ENCODE results near the gene OAT.

Gene OAT

DNA sequence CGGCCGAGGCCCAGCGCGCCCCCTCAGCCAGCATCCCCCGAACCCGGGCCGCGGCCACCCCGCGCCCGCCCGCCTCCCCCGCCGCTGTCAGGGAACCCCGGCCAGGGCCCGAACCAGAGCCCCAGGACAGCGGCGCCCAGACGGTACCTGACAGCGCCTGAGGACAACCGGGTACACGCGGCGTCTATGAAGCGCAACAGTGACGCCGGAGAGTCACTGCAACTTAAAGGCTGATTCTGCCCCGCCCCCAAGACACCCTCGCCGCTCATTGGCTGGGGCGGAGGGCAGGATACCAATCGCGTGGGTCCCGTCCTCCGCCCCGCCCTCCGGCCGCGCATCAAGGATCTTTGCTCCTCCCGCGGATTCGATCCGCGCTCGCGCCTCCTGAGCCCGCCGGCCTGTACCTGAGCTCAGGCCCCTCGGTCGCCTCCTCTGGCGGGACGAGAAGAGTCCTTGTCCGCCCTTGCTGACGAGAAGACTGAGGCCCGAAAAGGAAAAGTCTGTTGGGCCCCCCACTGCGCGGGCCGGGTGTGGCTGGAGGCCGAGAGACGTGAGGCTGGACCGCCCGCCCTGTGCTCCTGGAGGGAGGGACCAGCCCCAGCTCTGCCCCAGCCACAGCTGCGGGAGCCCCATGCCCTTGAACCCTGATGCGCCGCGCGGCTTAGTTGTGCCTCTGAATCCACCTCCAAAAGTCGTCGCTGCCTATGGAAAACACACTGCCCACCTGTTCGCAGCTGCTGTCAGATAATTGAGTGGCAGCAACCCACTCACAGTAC, at the start of gene OAT:
TSS of gene OAT (minus strand) at position 198 of the 776 bp plus-strand sequence. CDS start 6,752 bp downstream, outside the sequence.
- peak; percentile 95 for DNase-seq (ENCODE audit: low spot score)

DNA sequence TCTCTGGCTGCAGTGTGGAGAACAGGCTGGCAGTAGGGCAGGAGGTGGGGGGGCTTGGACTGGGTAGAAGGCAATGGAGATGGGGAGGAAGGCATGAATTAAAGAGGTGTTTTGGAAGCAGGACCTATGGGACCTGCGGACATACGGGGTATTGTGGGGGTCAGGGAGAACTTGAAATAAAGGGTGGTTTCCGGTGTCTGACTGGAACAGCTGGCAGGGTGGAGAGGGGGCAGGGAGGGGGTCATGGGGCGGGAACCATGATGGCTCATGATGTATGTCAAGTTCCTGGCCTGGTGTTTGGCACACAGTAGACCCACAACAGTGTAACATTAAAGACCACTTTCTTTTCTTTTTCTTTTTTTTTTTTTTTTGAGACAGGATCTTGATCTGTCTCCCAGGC, 48.4 kb upstream of the OAT start:
- DNase-seq (ENCODE audit: low spot score): no peak

DNA sequence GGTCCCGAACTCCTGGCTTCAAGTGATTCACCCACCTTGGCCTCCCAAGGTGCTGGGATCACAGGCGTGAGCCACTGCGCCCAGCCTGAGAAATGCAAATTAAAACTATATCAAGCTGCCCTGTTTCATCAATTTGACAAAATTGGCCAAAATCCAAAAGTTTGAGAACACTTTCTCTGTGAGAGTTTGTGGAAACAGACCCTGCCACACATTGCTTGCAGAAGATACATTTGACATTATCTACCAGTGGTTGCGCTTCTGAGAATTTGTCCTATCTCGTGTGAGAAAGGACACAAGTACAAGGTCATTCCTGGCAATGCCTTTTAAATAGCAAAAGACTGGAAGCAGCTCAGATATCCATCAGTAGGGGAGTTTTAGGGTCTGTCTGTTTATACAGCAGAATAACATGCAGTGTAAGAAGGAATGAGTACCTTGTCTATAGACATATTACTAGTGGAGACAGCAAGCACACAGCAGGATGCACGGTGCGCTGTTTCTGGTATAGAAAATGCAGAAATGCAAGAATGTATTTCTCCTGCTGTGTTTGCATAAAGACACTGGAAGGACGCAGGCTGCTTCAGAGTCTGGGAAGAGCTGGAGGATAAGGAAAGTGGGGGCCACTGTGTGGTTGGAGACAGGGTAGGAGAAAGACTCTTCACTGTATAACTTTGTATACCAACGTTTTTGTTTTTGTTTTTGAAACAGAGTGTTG, 47.2 kb upstream of the OAT start:
- no peak for DNase-seq (ENCODE audit: low spot score)

DNA sequence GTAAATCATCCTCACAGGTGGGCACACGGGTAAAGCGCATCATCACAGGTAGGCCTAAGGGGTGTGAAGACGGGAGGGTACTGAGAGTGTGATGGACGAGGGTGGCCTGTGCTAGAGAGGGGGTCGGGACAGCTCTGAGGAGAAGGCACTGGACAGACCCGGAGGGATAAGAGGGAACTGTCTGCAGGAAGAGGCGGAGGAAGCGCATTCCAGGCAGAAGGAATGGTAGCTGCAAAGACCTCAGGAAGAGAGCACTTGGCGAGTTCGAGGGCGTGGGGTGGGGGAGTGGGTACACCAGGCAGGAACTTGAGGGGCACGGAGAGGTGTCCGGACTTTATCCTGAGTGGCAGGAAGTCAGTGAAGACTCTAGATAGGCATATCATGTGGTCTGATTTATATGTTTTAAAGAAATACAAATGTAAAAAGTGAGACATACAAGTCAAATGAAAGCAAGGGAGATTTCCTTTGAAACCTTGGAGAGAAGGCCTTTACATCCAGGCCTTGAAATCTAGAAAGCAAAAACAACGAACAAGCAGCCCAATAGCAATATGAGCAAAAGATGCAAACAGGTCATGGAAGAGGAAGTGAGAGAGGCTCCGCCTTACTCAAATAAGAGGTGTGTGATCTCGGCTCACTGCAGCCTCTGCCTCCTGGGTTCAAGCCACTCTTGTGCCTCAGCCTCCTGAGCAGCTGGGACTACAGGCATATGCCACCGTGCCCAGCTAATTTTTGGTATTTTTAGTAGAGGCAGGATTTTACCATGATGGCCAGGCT, 46.5 kb upstream of the OAT start:
- no peak for DNase-seq (ENCODE audit: low spot score)

DNA sequence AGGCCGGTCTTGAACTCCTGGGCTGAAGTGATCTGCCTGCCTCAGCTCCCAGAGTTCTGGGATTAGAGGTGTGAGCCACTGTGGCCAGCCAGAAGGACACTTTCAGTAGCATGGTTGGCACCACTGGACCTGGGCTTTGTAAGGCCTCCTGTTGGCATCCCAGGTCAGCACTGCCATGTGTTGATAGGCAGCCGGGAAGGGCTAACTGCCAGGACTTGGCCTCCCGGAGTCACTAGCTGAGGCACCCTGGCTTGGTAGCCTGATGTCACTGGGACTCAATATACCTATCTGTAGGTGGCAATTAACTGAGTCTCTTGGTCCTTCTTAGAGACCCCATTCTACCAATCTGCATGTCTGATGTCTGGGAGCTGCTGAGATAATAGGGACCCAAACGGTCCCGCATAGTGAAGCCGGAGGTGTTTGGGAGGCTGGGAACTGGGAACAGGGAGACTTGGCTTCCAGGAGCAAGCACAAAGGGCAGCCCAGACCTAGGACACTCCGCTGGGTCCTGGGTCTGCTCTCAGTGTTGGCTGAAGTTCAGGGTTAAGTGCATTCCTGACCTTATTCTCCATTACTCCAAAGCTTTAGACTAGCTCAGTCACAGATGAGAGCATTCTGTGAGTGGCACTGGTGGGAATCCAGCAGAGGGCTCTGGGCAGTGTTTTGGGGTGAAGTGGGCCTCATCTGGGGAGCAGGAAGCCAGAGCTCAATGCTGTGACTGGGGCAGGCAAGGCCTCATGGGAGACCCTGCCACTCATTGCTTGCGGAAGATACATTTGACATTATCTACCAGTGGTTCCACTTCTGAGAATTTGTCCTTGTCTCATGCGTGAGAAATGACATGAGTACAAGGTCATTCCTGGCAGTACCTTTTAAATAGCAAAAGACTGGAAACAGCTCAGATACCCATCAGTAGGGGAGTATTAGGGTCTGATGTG, 45.6 kb upstream of the OAT start:
- DNase-seq (ENCODE audit: low spot score): no peak

DNA sequence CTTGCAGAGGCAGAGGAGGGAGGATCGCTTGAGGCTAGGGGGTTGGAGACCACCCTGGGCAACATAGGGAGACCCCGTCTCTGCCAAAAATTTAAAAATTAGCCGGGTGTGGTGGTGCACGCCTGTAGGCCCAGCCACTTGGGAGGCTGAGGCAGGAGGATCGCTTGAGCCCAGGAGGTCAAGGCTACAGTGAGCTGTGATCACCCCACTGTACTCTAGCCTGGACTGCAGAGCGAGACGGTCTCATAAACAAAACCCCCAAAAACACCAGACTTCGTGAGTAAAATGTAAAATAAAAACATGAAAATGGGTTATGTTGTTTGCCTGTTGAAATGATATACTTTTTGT, 43.6 kb upstream of the OAT start:
- no peak for DNase-seq (ENCODE audit: low spot score)

DNA sequence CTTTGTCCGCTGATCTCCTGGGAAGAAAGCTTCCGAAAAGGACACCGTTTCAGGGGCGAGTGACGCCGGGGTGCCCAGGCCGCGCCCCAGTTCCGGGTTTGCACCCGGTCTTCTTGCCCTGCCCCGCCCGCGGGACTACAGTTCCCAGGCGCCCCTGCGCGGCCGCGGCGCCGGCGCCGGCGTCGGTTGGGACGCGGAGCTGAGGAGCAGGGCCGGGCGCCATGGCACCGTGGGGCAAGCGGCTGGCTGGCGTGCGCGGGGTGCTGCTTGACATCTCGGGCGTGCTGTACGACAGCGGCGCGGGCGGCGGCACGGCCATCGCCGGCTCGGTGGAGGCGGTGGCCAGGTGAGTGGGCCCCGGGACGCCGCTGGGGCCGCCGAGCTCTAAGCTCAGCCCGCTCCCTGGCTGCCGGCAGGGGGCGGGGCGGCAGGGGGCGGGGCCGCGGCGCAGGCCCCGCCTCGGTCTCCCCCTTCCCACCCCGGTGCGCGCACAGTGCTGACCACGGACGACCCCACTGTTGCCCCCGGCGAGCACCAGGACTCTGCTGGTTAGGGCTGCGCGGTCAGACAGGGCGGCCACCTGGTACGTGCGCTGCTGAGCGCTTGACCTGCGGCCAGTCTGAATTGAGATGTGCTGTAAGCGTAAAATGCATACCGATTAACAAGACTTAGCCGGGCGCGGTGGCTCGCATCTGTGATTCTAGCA, 43.1 kb upstream of the OAT start, which contains the start of gene LHPP:
TSS of gene LHPP (plus strand) at position 182 of the 706 bp plus-strand sequence. CDS start at position 222, 40 bp downstream.
- peak; percentile 87 for DNase-seq (ENCODE audit: low spot score)

DNA sequence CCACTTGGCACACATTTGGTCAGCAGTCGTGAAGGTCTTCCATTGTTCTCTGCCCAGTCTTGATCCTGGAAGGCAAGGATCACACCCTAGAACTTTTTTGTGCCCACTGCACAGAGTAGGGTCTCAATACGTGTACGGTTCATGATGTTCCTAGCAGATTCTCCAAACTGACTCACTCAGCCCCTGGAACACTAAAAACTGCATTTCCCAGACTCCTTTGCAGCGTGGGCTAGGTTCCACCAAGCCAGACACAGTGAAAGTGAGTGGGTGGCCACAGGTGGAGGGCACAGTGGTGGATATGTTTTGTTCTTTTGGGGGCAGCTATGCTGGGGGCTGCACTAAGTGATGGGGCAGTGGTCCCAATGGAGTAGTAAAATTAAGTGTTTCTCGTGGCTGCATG, 41.4 kb upstream of the OAT start:
- DNase-seq (ENCODE audit: low spot score): no peak

DNA sequence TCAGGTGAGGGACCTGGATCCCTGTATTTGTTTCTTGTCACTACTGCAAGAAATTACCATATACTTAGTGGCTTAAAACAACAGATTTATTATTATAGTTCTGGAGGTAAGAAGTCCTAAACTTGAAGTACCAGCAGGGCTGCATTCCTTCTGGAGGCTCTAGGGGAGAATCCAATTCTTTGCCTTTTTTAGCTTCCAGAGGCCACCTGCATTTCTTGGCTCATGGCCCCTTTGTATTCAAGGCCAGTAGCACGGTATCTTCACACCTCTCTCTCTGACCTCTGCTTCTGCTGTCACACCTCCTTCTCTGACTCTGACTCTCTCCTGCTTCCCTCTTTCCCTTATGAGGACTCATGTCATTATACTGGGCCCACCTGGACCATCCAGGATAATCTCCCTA, 40.7 kb upstream of the OAT start:
- DNase-seq (ENCODE audit: low spot score): no peak

DNA sequence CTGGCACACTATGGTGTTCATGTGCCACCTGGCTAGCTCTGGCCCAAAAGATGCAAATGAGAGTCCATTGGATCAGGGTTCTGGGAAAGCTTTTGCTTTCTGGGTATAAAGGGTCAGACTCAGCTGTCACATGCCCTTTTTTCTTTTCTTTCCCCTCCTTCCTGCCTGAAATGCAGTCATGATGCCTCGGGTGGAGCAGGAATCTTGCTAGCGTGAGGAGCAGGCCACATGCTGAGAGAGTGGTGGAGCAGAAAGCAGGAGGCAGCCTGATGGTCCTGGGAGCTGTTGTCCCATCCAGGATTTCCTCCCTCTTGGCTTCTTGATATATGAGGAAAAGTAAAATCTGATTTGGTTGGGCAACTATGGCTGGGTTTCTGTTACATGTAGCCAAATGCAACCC, 40.2 kb upstream of the OAT start:
- no peak for DNase-seq (ENCODE audit: low spot score)

DNA sequence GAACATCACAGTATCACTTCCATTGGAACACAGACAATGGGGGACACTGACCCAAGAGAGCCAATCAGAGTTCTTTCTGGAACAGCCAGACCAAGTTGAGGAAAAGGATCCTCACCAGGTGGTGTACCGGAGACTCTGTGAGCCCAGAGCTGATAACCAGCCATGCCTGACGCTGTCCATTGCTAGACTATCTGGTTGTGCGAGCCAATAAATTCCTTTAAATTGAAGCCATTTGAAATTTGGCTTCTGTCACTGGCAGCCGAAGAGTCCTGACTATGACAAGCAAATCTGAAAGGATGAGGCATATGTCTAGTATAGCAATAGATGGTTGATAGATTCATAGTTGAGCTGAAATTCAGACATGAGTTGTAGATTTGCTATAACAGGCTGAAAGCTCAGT, 39.8 kb upstream of the OAT start:
- no peak for DNase-seq (ENCODE audit: low spot score)

DNA sequence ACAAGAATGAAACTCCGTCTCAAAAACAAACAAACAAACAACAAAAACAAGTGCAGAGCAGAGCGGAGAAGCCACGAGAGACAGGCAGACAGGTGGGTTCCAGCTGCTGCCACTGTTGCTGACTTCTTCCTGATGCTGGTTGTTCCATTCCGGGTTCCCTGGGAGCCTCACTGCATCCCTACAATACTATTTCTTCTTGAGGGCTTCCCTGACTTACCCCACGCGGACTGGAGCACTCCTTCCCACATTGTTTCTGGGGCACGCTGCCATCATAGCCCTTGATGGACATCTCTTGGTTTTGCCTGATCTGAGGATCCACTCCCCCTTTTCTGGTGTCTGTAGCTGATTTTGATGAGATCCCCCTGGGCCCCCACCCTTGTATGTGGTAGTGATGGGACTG, 36.7 kb upstream of the OAT start:
- DNase-seq (ENCODE audit: low spot score): no peak

DNA sequence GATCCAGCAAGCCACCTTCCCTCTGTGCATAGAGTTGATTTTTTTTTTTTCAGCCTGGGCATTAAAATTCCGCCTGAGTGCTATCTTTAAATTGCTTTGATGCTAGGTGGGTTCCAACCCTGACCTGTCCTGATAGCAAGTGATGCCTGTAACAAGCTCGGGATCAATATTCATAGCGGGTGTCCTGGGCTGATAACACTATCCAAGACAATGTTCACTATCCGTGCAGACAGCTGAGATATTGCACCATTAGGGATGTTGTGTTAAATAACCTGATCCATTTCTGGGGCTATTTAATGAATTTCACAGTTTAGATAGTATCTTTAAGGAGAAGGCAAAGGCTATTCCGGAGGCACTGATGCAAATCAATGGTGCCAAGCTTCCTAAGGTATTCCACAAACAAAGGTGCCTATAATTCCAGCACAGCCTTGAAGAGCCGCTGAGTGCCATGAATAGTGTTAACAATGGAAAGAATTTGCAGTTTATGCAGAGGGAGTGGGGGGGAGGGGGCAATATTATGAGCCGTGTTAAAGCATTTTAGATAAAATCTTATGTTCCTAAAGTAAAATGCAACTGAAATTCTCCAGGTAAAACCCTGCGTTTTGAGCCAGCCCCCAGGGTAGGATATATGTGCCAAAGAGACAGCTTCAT, 35.4 kb upstream of the OAT start:
- no peak for DNase-seq (ENCODE audit: low spot score)

DNA sequence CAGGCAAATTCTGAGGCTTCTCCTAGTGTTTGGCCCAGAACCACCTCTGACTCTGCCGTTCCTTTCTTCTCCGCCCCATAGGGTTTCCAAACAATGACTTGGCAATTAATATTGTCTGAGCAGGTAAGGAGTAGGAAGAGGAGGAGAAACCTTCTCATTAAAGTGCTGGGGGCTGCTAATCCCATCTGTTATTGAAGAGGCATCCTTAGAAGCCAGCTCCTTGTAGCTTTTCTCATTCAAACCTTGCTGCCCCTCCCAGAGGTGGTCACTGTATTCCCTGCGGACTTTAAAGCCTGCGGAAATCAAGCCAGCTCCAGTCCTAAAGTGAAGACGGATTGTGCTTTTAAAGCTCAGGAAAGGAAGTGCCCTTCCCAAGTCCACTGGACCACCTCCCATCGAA, 32.6 kb upstream of the OAT start:
- DNase-seq (ENCODE audit: low spot score): no peak

DNA sequence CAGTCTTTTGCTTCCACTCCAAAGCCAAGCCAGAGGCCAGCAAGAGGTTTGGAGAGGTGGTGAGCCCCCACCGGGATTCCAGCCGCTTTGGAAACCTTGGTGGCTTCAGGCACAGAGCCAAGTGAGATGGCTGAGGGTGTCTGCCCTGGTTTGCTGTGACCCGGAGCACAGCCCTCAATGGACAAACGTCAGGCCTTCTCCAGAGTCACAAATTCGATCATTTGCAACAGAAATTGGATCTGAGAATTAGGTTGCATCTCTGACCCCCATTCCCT, 32.0 kb upstream of the OAT start:
- DNase-seq (ENCODE audit: low spot score): no peak

DNA sequence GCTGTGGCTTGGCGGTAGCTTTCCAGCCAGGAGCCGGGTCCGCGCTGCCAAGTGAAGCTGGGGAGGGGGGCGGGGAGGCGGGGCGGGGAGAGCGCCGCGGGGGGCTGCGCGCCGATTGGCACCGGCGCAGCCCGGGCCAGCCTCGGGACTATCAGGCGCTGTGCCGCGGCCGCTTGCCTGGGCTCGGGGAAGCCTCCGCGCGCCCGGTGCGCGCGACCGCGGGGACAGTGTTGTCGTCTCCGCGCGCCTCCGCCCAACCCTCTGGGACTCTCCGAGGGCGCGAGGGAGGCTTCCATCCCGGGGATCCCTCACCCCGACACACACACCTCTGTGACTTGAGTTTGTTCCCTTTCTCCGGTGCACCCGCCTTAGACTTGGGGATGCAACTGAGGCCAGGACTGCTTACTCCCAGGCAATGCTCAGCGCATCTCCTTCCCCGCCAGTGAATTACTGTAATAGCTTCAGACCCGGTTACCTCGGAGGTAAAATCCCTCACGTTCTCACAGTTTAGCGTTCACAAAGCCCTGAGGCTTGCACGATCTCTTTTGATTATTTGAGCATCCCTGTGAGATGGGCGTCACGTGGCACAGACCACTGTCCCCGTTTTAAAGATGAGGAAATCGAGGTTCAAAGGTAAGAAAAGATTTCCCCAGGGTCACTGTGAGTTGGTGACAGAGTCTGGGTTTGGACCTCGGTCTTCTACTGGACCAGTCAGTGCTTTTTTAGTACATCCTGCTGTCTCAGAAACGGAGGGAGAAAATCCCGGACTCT, 31.5 kb upstream of the OAT start, which contains the start of gene NKX1-2:
TSS of gene NKX1-2 (minus strand) at position 24 of the 771 bp plus-strand sequence. CDS start 92 bp downstream, outside the sequence.
- DNase-seq (ENCODE audit: low spot score): no peak

DNA sequence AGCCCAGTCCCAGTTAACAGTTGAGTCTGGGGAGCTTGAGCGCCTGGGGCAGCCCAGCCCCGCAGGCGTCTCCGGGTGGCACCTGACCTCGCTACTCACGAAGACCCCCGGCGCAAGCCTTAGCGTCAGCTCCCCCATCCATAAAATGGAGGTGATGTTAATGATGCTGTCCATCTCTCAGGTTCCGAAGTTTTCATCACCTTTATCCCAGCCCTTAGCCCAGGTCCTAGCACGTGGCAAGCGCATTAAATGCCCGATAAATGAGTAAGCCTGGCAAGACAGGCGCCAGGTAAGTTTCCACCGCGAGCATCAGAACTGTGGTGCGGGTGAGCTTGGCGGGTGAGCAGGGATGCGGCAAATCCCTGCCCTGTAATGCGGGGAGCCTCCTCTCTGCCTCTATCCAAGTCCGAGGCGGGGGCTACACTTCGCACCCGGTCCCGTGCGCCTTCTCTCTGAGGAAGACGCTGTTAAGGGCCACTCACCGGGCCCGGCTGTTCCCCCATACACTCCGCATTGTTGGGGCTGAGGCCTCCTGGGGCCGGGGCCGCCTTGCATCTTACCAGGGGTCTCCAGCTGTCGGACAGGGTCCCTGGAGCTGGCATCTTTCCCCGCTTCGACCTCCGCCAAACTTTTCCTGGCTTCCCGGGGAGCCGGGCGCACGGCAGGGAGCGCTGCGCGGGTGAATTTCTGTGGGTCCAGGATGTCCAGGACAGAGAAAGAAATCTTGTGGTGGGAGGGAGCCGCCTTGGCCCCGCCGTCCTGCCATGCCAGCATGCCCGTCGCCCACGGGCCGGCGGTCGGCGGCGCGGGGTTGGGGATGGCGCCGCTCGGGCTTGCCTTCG, 30.7 kb upstream of the OAT start:
- DNase-seq (ENCODE audit: low spot score): no peak

DNA sequence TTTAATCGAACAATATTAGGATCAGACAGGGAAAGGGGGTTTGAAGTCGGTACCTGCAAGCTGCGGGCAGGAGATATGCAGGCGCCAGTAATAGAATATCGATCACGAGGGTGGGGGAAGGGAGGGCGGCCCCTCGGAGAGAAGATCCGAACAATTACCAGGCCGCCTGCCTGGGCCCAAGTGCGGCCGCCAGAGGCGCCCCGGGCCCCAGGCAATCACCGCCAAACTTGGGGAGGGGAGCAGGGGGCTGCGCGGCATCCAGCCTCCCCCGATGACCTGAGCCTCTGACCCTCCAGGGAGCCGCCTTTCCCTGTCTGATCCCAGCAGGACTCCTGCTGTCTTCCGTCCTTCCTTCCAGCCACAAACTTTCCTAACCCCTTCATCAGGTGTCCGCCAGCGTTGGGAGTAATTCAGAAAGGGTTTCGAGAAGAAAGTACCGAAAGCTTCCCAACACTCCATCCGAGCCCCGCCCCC, 30.0 kb upstream of the OAT start:
- DNase-seq (ENCODE audit: low spot score): no peak
